ENCODE results near the gene UPK3A.

DNA sequence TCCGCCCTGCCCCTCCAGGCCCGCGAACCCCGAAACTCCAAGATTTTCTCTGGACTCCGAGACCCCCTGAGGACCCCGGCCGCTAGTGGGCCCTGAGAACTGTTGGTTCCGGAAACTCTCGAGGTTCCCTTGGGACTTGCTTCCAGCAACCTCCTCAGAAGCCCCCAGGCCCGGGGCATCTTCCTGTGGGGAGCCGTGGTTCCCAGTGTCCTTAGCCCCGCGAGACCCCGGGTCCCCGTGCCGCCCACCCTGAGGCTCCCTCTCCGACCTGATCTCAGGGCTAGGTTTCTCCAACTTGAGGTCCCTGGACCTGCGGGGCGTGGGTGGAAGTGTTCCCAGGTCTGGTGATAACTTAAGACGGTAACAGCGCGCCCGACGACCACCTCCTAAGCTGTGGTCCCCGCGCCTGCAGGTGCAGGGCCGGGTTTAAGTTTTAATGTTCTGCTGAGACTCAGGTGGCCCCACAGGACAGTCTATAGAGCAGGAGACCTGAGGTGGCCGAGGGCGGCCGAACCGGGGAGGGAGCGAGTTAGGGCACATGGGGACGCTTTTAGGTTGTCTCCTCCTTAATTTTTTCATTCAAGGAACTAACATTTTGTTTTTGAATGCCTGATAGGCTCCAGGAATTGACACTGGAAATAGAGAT is 25.7 kb downstream of the UPK3A start:
- TF ChIP-seq CTCF (IDR thresholded peaks at IDR 0.05): no peak
- no peak for TF ChIP-seq POLR2A (IDR thresholded peaks at IDR 0.05)
